HG03457 (cell line): ENCODE data around the gene DPM2.

Source experiments
- ATAC-seq: cut with Tn5 transposase; IDR thresholded peaks from one replicate; pipeline ENCODE4 v1.9.1; 2021; ENCODE audit warnings: moderate number of reproducible peaks; ENCODE audit not compliant: unreplicated experiment

Gene DPM2

GRCh38 chr9:127973169-127974000, 35.7 kb upstream of the DPM2 start:
- no peak for ATAC-seq

- ATAC-seq: no peak
Observed at GRCh38 chr9:127972236-127972871, 34.7 kb upstream of the DPM2 start.

- no peak for ATAC-seq
Observed at GRCh38 chr9:127971357-127972235, 33.9 kb upstream of the DPM2 start.

- peak; percentile 56 for ATAC-seq
Observed at GRCh38 chr9:127970401-127971313, 33.0 kb upstream of the DPM2 start.

GRCh38 chr9:127968700-127969383, 31.2 kb upstream of the DPM2 start:
- no peak for ATAC-seq

GRCh38 chr9:127968042-127968441, 30.4 kb upstream of the DPM2 start:
- no peak for ATAC-seq

GRCh38 chr9:127967151-127967809, 29.6 kb upstream of the DPM2 start:
- ATAC-seq: no peak

GRCh38 chr9:127966416-127967150, 28.9 kb upstream of the DPM2 start:
- ATAC-seq: no peak

- ATAC-seq: no peak
Observed at GRCh38 chr9:127965953-127966352, 28.3 kb upstream of the DPM2 start.

- no peak for ATAC-seq
Observed at GRCh38 chr9:127963359-127964064, 25.9 kb upstream of the DPM2 start.

GRCh38 chr9:127963041-127963358, 25.3 kb upstream of the DPM2 start:
- no peak for ATAC-seq

- no peak for ATAC-seq
Observed at GRCh38 chr9:127962278-127962677, 24.6 kb upstream of the DPM2 start.

GRCh38 chr9:127961613-127962155, 24.0 kb upstream of the DPM2 start:
- ATAC-seq: no peak

GRCh38 chr9:127961155-127961490, 23.5 kb upstream of the DPM2 start:
- no peak for ATAC-seq

- ATAC-seq: no peak
Observed at GRCh38 chr9:127960410-127961154, 22.9 kb upstream of the DPM2 start.

- ATAC-seq: no peak
Observed at GRCh38 chr9:127959841-127960409, 22.3 kb upstream of the DPM2 start.

- no peak for ATAC-seq
Observed at GRCh38 chr9:127959398-127959797, 21.7 kb upstream of the DPM2 start.
